Superior temporal gyrus (tissue), 1 donor: ENCODE data around the gene WDR46.
A peak's percentile ranks its signal among the peaks of the same experiment; 100 is the strongest.

Source experiments
- DNase-seq: peaks from one replicate; pipeline ENCODE4 v3.0.0-alpha.2; 2016; ENCODE audit errors: extremely low spot score

The WDR46 gene

GRCh38 chr6:33288921-33289783 is at the start of gene WDR46, which contains the start of gene PFDN6:
Gene WDR46 (minus strand): TSS chr6:33289239. CDS start chr6:33289170, 69 bp downstream.
Gene PFDN6 (plus strand): TSS chr6:33289601. CDS start chr6:33289857, 256 bp downstream.
- peak; percentile 100 for DNase-seq

GRCh38 chr6:33336495-33336894 is 47.5 kb upstream of the WDR46 start:
- no peak for DNase-seq

- no peak for DNase-seq
Measured at GRCh38 chr6:33335916-33336315, 46.9 kb upstream of the WDR46 start.

- DNase-seq = no peak
Measured at GRCh38 chr6:33333666-33334065, 44.6 kb upstream of the WDR46 start.

- no peak for DNase-seq
Measured at GRCh38 chr6:33330736-33331135, 41.7 kb upstream of the WDR46 start.

- DNase-seq = no peak
Measured at GRCh38 chr6:33329058-33329457, 40.0 kb upstream of the WDR46 start.

GRCh38 chr6:33324125-33324524 is 35.1 kb upstream of the WDR46 start:
- no peak for DNase-seq

GRCh38 chr6:33323623-33323948 is 34.5 kb upstream of the WDR46 start:
- DNase-seq = no peak

GRCh38 chr6:33321227-33321626 is 32.2 kb upstream of the WDR46 start:
- no peak for DNase-seq

- DNase-seq = no peak
Measured at GRCh38 chr6:33320315-33321181, 31.5 kb upstream of the WDR46 start.

GRCh38 chr6:33319939-33320314 is 30.9 kb upstream of the WDR46 start:
- DNase-seq = no peak

- no peak for DNase-seq
Measured at GRCh38 chr6:33318426-33319073, 29.5 kb upstream of the WDR46 start.

GRCh38 chr6:33317669-33318425 is 28.8 kb upstream of the WDR46 start, which contains the start of gene ZBTB22:
Gene ZBTB22 (minus strand): TSS chr6:33317744. CDS start chr6:33316916, 828 bp downstream.
- DNase-seq = peak; percentile 98

GRCh38 chr6:33317419-33317668 is 28.3 kb upstream of the WDR46 start:
- no peak for DNase-seq

- no peak for DNase-seq
Measured at GRCh38 chr6:33316603-33317418, 27.8 kb upstream of the WDR46 start.

- DNase-seq = no peak
Measured at GRCh38 chr6:33315793-33316602, 27.0 kb upstream of the WDR46 start.

- DNase-seq = no peak
Measured at GRCh38 chr6:33314943-33315792, 26.1 kb upstream of the WDR46 start.

GRCh38 chr6:33314515-33314942 is 25.5 kb upstream of the WDR46 start:
- peak; percentile 27 for DNase-seq
